ENCODE results near the gene MRPS10. TPM values are rescaled to one million over a fixed set of nuclear protein-coding genes. Genes with fewer than 3 reads are reported as not detected.

MRPS10 gene
- total and polyA plus RNA-seq, 8 donors, result 8.5 to 38.2 (median 22.7) TPM

DNA sequence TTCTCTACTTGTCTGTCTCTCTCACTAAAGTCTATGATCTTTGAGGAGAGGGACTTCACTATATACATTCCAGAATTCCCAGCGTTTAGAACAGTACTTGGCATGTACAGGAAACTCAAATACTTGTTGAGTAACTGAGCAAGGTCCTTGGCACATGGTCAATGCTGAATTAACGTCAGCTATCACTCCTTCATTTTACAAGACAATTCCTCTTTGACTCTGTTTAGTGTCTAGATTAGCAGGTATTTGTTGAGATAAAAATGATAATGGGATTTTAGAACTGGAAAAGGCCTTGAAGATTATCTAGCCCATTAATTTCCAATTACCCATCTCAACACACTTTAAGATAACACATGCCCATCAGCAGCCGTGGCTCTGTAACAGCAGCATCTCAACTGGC is 16.3 kb downstream of the MRPS10 start:
- Histone ChIP-seq H3K27me3 (no peaks in the 10 kb centered on the region), H3K9me3 (no peaks in the 10 kb centered on the region), H3K27ac (no peak overlapping the region), H3K4me1 (peaks cover 4 to 40% (median 12%) of the 10 kb centered on the region in 4 donors), H3K36me3 (peaks cover 3 to 38% (median 23%) of the 10 kb centered on the region in 4 donors), H3K4me3 (no peak overlapping the region)
- no peak for TF ChIP-seq EP300 (IDR thresholded peaks at IDR 0.05)
- 43 to 51% (median 43%) methylated on average over 3 of the region's 3 CpGs for WGBS, 5 donors
- intact Hi-C loops (cut with DNase I; ENCODE audit: low total_unique reads), result no loop called here
- DNase-seq, result no peak

GRCh38 chr6:42200035-42200434 is 17.6 kb downstream of the MRPS10 start:
- intact Hi-C loops (cut with DNase I; ENCODE audit: low total_unique reads), result no loop called here
- Histone ChIP-seq H3K4me3 (no peak overlapping the region), H3K9me3 (no peaks in the 10 kb centered on the region), H3K27me3 (no peaks in the 10 kb centered on the region), H3K4me1 (peaks cover 4 to 32% (median 12%) of the 10 kb centered on the region in 4 donors), H3K36me3 (peaks cover 0 to 27% (median 16%) of the 10 kb centered on the region in 4 donors), H3K27ac (peak overlapping the region in 3 of 5 donors; percentile 14 to 61 (median 55))
- peak in 1 of 2 donors; percentile 65 for DNase-seq
- WGBS, 5 donors, result 22 to 42% (median 35%) methylated on average over 1 of the region's 1 CpG
- no peak for TF ChIP-seq POLR2AphosphoS5 (IDR thresholded peaks at IDR 0.05)
- no peak for TF ChIP-seq EP300 (IDR thresholded peaks at IDR 0.05)
- TF ChIP-seq POLR2A (IDR thresholded peaks at IDR 0.05), result no peak
- TF ChIP-seq, protein P1, sequence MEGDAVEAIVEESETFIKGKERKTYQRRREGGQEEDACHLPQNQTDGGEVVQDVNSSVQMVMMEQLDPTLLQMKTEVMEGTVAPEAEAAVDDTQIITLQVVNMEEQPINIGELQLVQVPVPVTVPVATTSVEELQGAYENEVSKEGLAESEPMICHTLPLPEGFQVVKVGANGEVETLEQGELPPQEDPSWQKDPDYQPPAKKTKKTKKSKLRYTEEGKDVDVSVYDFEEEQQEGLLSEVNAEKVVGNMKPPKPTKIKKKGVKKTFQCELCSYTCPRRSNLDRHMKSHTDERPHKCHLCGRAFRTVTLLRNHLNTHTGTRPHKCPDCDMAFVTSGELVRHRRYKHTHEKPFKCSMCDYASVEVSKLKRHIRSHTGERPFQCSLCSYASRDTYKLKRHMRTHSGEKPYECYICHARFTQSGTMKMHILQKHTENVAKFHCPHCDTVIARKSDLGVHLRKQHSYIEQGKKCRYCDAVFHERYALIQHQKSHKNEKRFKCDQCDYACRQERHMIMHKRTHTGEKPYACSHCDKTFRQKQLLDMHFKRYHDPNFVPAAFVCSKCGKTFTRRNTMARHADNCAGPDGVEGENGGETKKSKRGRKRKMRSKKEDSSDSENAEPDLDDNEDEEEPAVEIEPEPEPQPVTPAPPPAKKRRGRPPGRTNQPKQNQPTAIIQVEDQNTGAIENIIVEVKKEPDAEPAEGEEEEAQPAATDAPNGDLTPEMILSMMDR (IDR thresholded peaks at IDR 0.05), result no peak

DNA sequence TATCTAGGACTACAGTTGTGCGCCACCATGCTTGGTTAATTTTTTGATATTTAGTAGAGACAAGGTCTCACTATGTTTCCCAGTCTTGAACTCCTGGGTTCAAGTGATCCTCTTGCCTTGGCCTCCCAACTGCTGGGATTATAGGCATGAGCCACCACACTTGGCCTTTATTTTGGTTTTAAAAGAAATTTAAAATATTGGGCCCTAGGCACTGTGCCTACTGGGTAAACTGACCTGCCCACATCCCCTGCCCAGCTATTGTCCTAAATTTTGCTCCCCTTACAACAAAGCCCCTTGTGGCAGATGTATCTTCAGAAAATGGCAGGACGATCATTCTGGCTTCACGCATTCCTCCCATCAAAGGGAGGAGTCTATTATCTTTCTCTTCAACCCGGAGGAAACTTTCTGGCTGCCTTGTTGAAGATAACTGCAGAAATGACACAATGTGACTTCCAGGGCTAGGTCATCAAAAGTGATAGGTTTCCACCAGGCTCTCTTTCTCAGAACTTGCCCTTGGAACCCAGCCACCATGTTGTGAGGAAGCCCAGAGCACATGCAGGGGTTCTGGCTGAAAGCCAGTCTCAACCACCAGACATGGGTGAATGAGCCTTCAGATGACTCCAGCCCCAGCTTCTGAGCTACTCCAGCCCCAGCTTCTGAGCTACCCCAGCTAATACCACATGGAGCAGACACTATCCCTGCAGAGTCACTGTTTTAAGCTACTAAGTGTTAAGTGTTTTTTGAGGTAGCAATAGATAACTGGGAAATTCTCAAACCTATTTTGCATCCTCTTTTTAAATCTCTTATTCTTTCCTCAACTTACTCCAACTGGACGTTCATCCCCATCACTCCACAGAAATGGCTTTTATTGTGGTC is 18.3 kb downstream of the MRPS10 start:
- Histone ChIP-seq H3K27ac (peak overlapping the region in 3 of 5 donors; percentile 50 to 61 (median 55)), H3K4me3 (no peak overlapping the region), H3K36me3 (peaks cover 0 to 20% (median 13%) of the 10 kb centered on the region in 4 donors), H3K4me1 (peaks cover 0 to 25% (median 8%) of the 10 kb centered on the region in 4 donors), H3K9me3 (no peaks in the 10 kb centered on the region), H3K27me3 (no peaks in the 10 kb centered on the region)
- DNase-seq, result no peak
- intact Hi-C loops (cut with DNase I; ENCODE audit: low total_unique reads), result no loop called here
- TF ChIP-seq EP300 (IDR thresholded peaks at IDR 0.05) (no peak), POLR2AphosphoS5 (IDR thresholded peaks at IDR 0.05) (no peak), POLR2A (IDR thresholded peaks at IDR 0.05) (no peak)
- TF ChIP-seq, protein P1 (IDR thresholded peaks at IDR 0.05), result no peak
- 85 to 95% (median 91%) methylated on average over 5 of the region's 5 CpGs for WGBS, 5 donors

GRCh38 chr6:42197555-42198362 is 19.9 kb downstream of the MRPS10 start:
- Histone ChIP-seq H3K27ac (peak overlapping the region in 2 of 5 donors; percentile 25 to 56), H3K4me3 (no peak overlapping the region), H3K4me1 (peaks cover 0 to 17% (median 6%) of the 10 kb centered on the region in 4 donors), H3K36me3 (peaks cover 0 to 7% (median 4%) of the 10 kb centered on the region in 4 donors), H3K27me3 (no peaks in the 10 kb centered on the region), H3K9me3 (no peaks in the 10 kb centered on the region)
- TF ChIP-seq POLR2A (IDR thresholded peaks at IDR 0.05) (no peak), POLR2AphosphoS5 (IDR thresholded peaks at IDR 0.05) (peak in 1 of 3 donors; percentile 18)
- WGBS, 5 donors, result 58 to 71% (median 65%) methylated on average over 13 of the region's 13 CpGs
- intact Hi-C loops (cut with DNase I; ENCODE audit: low total_unique reads), result no loop called here
- peak; percentile 4 to 17 for DNase-seq

GRCh38 chr6:42195415-42195814 is 22.2 kb downstream of the MRPS10 start:
- Histone ChIP-seq H3K9me3 (no peaks in the 10 kb centered on the region), H3K4me3 (no peak overlapping the region), H3K4me1 (peaks cover 0 to 14% (median 2%) of the 10 kb centered on the region in 4 donors), H3K36me3 (peaks cover 0 to 7% (median 2%) of the 10 kb centered on the region in 4 donors), H3K27ac (no peak overlapping the region), H3K27me3 (no peaks in the 10 kb centered on the region)
- intact Hi-C loops (cut with DNase I; ENCODE audit: low total_unique reads), result no loop called here
- TF ChIP-seq POLR2AphosphoS5 (IDR thresholded peaks at IDR 0.05), result no peak
- no peak for TF ChIP-seq POLR2A (IDR thresholded peaks at IDR 0.05)
- no peak for TF ChIP-seq EP300 (IDR thresholded peaks at IDR 0.05)
- TF ChIP-seq, protein P1 (IDR thresholded peaks at IDR 0.05), result no peak
- no peak for DNase-seq
- 81 to 91% (median 88%) methylated on average over 4 of the region's 4 CpGs for WGBS, 5 donors

Measured in stomach (tissue), 9 donors.